H1 (cell line): ENCODE results near the gene PROKR1. TPM values are rescaled to one million over a fixed set of nuclear protein-coding genes. Genes with fewer than 3 reads are reported as not detected.
A peak's percentile ranks its signal among the peaks of the same experiment; 100 is the strongest.
"Not testable (repeated sequence)": the region's sequence is repeated elsewhere in the genome, so short reads cannot be mapped to it uniquely, and the experiment has no call there.

Source experiments
- CTCF ChIA-PET: fragments of 300-600 bp; sonication (Branson Sonifier 250); formaldehyde crosslinking; loops from one replicate; lab custom pipeline; 2021; ENCODE audit not compliant: partially characterized antibody; lab: Charles Lee
- POLR2A ChIA-PET: fragments of 300-600 bp; sonication (Branson Sonifier 250); formaldehyde crosslinking; loops from one replicate; lab custom pipeline; 2021; ENCODE audit warnings: inconsistent platforms; ENCODE audit not compliant: partially characterized antibody; lab: Charles Lee
- DNase-seq, 2 experiments: peaks; one replicate each; pipeline versions ENCODE4 v3.0.0 to v3.0.0-alpha.2; 2010 to 2022; ENCODE audit warnings: low spot score in 2 of 2, low read depth in 1 of 2, mixed read lengths in 1 of 2
- FAIRE-seq: peaks from 2 replicates; lab custom pipeline; 2011; peaks lifted over from hg19 to GRCh38; lab: Jason Lieb, UNC
- H2AFZ ChIP-seq: 2 replicates; pipeline ENCODE4 v1.8.1; 2012; ENCODE audit warnings: low read length, inconsistent platforms
- H2AK5ac ChIP-seq: 2 replicates; pipeline ENCODE4 v1.6.1; 2013; ENCODE audit warnings: low read depth, low read length
- H2BK120ac ChIP-seq: replicated peaks from 2 replicates; pipeline ENCODE3; 2013; ENCODE audit warnings: low read depth, low read length, inconsistent platforms
- H2BK12ac ChIP-seq: 2 replicates; pipeline ENCODE4 v1.6.1; 2013; ENCODE audit warnings: low read depth, low read length
- H2BK15ac ChIP-seq: 2 replicates; pipeline ENCODE4 v1.6.1; 2013; ENCODE audit warnings: low read length
- H2BK20ac ChIP-seq: 2 replicates; pipeline ENCODE4 v1.6.1; 2013; ENCODE audit warnings: low read length
- H2BK5ac ChIP-seq: 2 replicates; pipeline ENCODE4 v1.6.1; 2013; ENCODE audit warnings: low read depth, low read length
- H3K14ac ChIP-seq: 2 replicates; pipeline ENCODE4 v1.6.1; 2013; ENCODE audit warnings: inconsistent platforms; ENCODE audit not compliant: insufficient read length
- H3K18ac ChIP-seq: 2 replicates; pipeline ENCODE4 v1.6.1; 2013; ENCODE audit warnings: low read length; ENCODE audit errors: extremely low read depth
- H3K23ac ChIP-seq: 2 replicates; pipeline ENCODE4 v1.6.1; 2013; ENCODE audit warnings: inconsistent platforms; ENCODE audit not compliant: insufficient read length
- H3K23me2 ChIP-seq: 2 replicates; pipeline ENCODE4 v1.6.1; 2013; ENCODE audit warnings: low read depth, low read length
- H3K27ac ChIP-seq: 2 replicates; pipeline ENCODE4 v1.6.1; 2011; ENCODE audit warnings: low read depth, low read length, inconsistent platforms
- H3K27me3 ChIP-seq, 4 experiments: replicated peaks in 1 of 4; 1 replicate in 1 of 4; 2 replicates in 3 of 4; pipeline versions ENCODE4 v1.6.1 to v1.8.1; 2011 to 2013; ENCODE audit warnings: low read length in 3 of 4, mild to moderate bottlenecking in 3 of 4, inconsistent platforms in 2 of 4, mixed read lengths in 2 of 4, moderate library complexity in 1 of 4; ENCODE audit not compliant: control insufficient read depth in 3 of 4, insufficient read depth in 3 of 4; ENCODE audit errors: extremely low read depth in 1 of 4
- H3K36me3 ChIP-seq, 4 experiments: 2 replicates each; pipeline versions ENCODE4 v1.6.1 to v1.8.1; 2011 to 2013; ENCODE audit warnings: mild to moderate bottlenecking in 4 of 4, low read length in 3 of 4, moderate library complexity in 2 of 4, control low read depth in 1 of 4, inconsistent platforms in 1 of 4; ENCODE audit not compliant: insufficient read depth in 4 of 4, control insufficient read depth in 2 of 4
- H3K4ac ChIP-seq: replicated peaks from 2 replicates; pipeline ENCODE3; 2013; ENCODE audit warnings: low read length, low read depth, mixed read lengths, inconsistent platforms; ENCODE audit not compliant: insufficient read length
- H3K4me1 ChIP-seq, 4 experiments: replicated peaks in 1 of 4; 1 replicate in 1 of 4; 2 replicates in 3 of 4; pipeline versions ENCODE4 v1.6.1 to v1.8.1; 2011 to 2013; ENCODE audit warnings: low read length in 3 of 4, inconsistent platforms in 2 of 4, mixed read lengths in 1 of 4; ENCODE audit not compliant: insufficient read depth in 4 of 4, control insufficient read depth in 3 of 4
- H3K4me2 ChIP-seq, 2 experiments: 2 replicates each; pipeline versions ENCODE4 v1.6.1 to v1.8.1; 2011 to 2013; ENCODE audit warnings: low read depth in 2 of 2, low read length in 2 of 2, control low read depth in 1 of 2, inconsistent platforms in 1 of 2, mild to moderate bottlenecking in 1 of 2; ENCODE audit not compliant: insufficient read depth in 1 of 2
- H3K4me3 ChIP-seq, 4 experiments: fragments of 200-600, 300-600 bp in 1 of 4; sonication (generic), shearing (Covaris generic), sonication (Bioruptor Twin) in 1 of 4; 2 replicates each; pipeline versions ENCODE4 v1.5.1 to v1.8.1; 2011 to 2016; ENCODE audit warnings: low read length in 4 of 4, low read depth in 3 of 4, control low read depth in 2 of 4, inconsistent platforms in 2 of 4, mild to moderate bottlenecking in 2 of 4, mixed read lengths in 1 of 4, moderate library complexity in 1 of 4; ENCODE audit not compliant: insufficient read depth in 2 of 4; ENCODE audit errors: extremely low read depth in 1 of 4
- H3K56ac ChIP-seq: replicated peaks from 2 replicates; pipeline ENCODE3; 2013; ENCODE audit warnings: low read depth, mild to moderate bottlenecking, mixed read lengths, low read length, inconsistent platforms; ENCODE audit not compliant: insufficient read length
- H3K79me1 ChIP-seq: 2 replicates; pipeline ENCODE4 v1.6.1; 2013; ENCODE audit warnings: low read depth, low read length, control low read depth
- H3K79me2 ChIP-seq, 2 experiments: 2 replicates each; pipeline versions ENCODE4 v1.6.1 to v1.8.1; 2012 to 2013; ENCODE audit warnings: low read length in 2 of 2, mild to moderate bottlenecking in 2 of 2, inconsistent platforms in 1 of 2; ENCODE audit not compliant: insufficient read depth in 2 of 2, control insufficient read depth in 1 of 2
- H3K9ac ChIP-seq, 4 experiments: replicated peaks in 1 of 4; 1 replicate in 1 of 4; 2 replicates in 3 of 4; pipeline versions ENCODE4 v1.6.1 to v1.8.1; 2011 to 2013; ENCODE audit warnings: low read depth in 3 of 4, low read length in 3 of 4, control low read depth in 2 of 4, mild to moderate bottlenecking in 2 of 4, moderate library complexity in 2 of 4, inconsistent platforms in 1 of 4; ENCODE audit errors: extremely low read depth in 1 of 4
- H3K9me3 ChIP-seq, 2 experiments: 2 replicates each; pipeline versions ENCODE4 v1.6.1 to v1.8.1; 2012 to 2013; ENCODE audit warnings: mild to moderate bottlenecking in 2 of 2, moderate library complexity in 2 of 2, control low read depth in 1 of 2, inconsistent platforms in 1 of 2, low read depth in 1 of 2, low read length in 1 of 2, mixed read lengths in 1 of 2; ENCODE audit not compliant: insufficient read depth in 2 of 2
- H4K20me1 ChIP-seq, 2 experiments: replicated peaks in 1 of 2; 2 replicates each; pipeline versions ENCODE3 to v1.8.1; 2011 to 2013; ENCODE audit warnings: inconsistent platforms in 2 of 2, low read length in 2 of 2, mild to moderate bottlenecking in 1 of 2; ENCODE audit not compliant: insufficient read depth in 2 of 2, control insufficient read depth in 1 of 2
- H4K5ac ChIP-seq: 2 replicates; pipeline ENCODE4 v1.6.1; 2013; ENCODE audit warnings: low read length, low read depth, mixed read lengths, inconsistent platforms; ENCODE audit not compliant: insufficient read length
- H4K8ac ChIP-seq: 2 replicates; pipeline ENCODE4 v1.8.0; 2013; ENCODE audit warnings: mild to moderate bottlenecking, moderate library complexity, low read length, inconsistent platforms; ENCODE audit not compliant: insufficient read depth; ENCODE audit errors: extremely low read depth
- H4K91ac ChIP-seq: replicated peaks from 2 replicates; pipeline ENCODE3; 2013; ENCODE audit warnings: low read length, mixed read lengths, inconsistent platforms; ENCODE audit not compliant: insufficient read length
- ASH2L ChIP-seq: fragments of 200-600, 300-600 bp; sonication (generic); IDR thresholded peaks from one replicate; pipeline ENCODE4 v1.7.1; 2017; ENCODE audit warnings: low read length
- YY1 ChIP-seq: IDR thresholded peaks from 2 replicates; pipeline ENCODE4 v1.6.1; 2011; ENCODE audit warnings: low read depth, mild to moderate bottlenecking, low read length
- WGBS, 2 experiments: shearing (Covaris generic) in 1 of 2; methylation state at CpG; one replicate each; pipeline versions ENCODE4 v1.1.6 to v1.1.7; 2013 to 2015; ENCODE audit warnings: low lambda C conversion rate in 2 of 2, mixed read lengths in 2 of 2, inconsistent platforms in 1 of 2, low coverage in 1 of 2, missing lambda C conversion rate in 1 of 2; ENCODE audit not compliant: insufficient replicate concordance in 2 of 2, insufficient coverage in 1 of 2, insufficient read length in 1 of 2; ENCODE audit errors: extremely low coverage in 1 of 2, missing lambda C conversion rate in 1 of 2; 5-methylcytosine and 5-hydroxymethylcytosine counted together
- polyA plus RNA-seq, 7 experiments: library from polyadenylated mRNA; depleted of rRNA in 3 of 7; stranded (reverse) in 5 of 7; unstranded in 2 of 7; fragments of >200 nt in 5 of 7; fragments of 200-250 nt in 2 of 7; gene quantifications; 1 replicate in 5 of 7; 2 replicates in 1 of 7; 4 replicates in 1 of 7; pipeline versions ENCODE4 v1.2.1 to v1.2.3, GENCODE V29; 2011 to 2013; ENCODE audit warnings: missing spikeins in 2 of 7, mixed read lengths in 2 of 7
- total RNA-seq: library from RNA; stranded (reverse); fragmentation: NEBNext Ultra II Directional; extraction: Animal tissue kit (Norgen Biotek cat#: 25700); gene quantifications from 2 replicates; pipeline ENCODE4 v1.2.1, GENCODE V29; 2021

The PROKR1 gene
- total and polyA plus RNA-seq, 2 of the 8 experiments (the other 6 are each of a cell fraction or from before 2014, with no cell fraction given), result 1.8 to 3.9 TPM

GRCh38 chr2:68679166-68679916, 36.0 kb downstream of the PROKR1 start:
- H3K79me2 ChIP-seq, H3K79me1 ChIP-seq, H4K8ac ChIP-seq, H3K4me1 ChIP-seq, H2BK15ac ChIP-seq, H3K27ac ChIP-seq, H2AFZ ChIP-seq, H4K5ac ChIP-seq, H4K20me1 ChIP-seq, H2BK12ac ChIP-seq, H2BK120ac ChIP-seq, H3K27me3 ChIP-seq, H3K4ac ChIP-seq, H2AK5ac ChIP-seq, H3K56ac ChIP-seq, H3K23me2 ChIP-seq, H3K36me3 ChIP-seq, H3K23ac ChIP-seq, H2BK5ac ChIP-seq, H4K91ac ChIP-seq, H2BK20ac ChIP-seq, H3K14ac ChIP-seq, FAIRE-seq, H3K9me3 ChIP-seq: not testable (repeated sequence)
- H3K18ac ChIP-seq, result peak overlapping the region; percentile 38; the same call in 1 of the 2 replicates
- ChIA-PET POLR2A (interaction anchor here (0.6 to 2.3 kb wide), 6 partner anchors 9 to 47 kb away, joined by 3 to 11 read pairs (median 4); partner anchors contain the start of gene PROKR1), CTCF (interaction anchor here (0.6 to 1.1 kb wide), 3 partner anchors 22 to 117 kb away, joined by 3 read pairs; no protein-coding TSS in a partner anchor)
- H3K4me2 ChIP-seq, result peak overlapping the region in 1 of 2 experiments; percentile 39; a peak in 3 of 4 replicates
- TF ChIP-seq ASH2L (peak; percentile 41), YY1 (0 out of 2 replicates have a peak, but pooled peaks have one; percentile 35)
- peak overlapping the region in 1 of 4 experiments; percentile 48; a peak in 1 of 7 replicates for H3K9ac ChIP-seq
- peak overlapping the region in 2 of 4 experiments; percentile 6 to 39; a peak in 2 of 8 replicates for H3K4me3 ChIP-seq
- 50% methylated on average over 22 of the region's 25 CpGs; no CpG with 5 or more reads in 1 of the 2 experiments for WGBS, 2 experiments
- DNase-seq, result peak; percentile 9 to 83
